Activated effector memory CD4-positive, alpha-beta T cell treated with Interleukin-2 at 50 U/mL for 16 hours (primary cell): ENCODE results near the gene HDGFL3.
"Not testable (repeated sequence)": the region's sequence is repeated elsewhere in the genome, so short reads cannot be mapped to it uniquely, and the experiment has no call there.

Experiments used
- DNase-seq: peaks from one replicate; pipeline ENCODE4 v3.0.0-alpha.2; 2020

HDGFL3 gene

DNA sequence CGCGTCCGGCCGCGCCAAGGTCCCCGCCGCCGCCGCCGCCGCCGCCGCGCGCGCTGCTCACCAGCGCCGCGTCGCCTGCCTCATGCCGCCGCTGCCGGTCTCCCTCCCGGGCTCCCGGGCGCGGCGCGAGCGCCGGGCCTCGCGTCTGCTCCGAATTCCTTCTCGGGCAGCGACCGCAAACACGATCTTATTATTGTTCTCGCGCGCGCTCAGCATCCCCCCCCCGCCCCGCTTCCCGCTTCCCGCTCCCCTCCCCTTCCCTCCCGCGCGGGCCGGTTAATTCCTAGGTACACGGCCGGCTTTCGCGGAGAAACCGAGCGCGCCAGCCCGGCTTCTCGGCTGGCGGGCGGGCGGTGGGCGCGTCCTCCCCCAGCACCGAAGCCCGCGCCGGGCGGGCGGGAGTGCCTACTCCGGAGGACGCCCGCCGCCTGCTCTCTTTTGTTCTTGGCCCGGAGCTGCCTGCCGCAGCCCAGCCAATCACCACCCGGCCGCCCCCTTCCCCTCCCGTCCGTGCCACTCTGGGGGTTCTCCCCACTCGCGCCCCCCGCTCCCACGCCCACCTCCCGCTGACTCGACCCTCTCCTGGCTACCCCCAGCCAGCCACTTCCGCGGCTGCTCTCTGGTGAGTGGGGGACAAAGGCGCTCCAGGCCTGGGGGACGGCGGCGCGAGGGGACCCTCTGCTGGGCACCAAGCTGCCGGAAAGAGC, at the start of gene HDGFL3:
TSS of gene HDGFL3 (minus strand) at position 164 of the 707 bp plus-strand sequence. CDS start 409 bp downstream, outside the sequence.
- DNase-seq, result no peak

GRCh38 chr15:83250781-83251180, 43.2 kb upstream of the HDGFL3 start:
- no peak for DNase-seq

GRCh38 chr15:83249030-83249343, 41.4 kb upstream of the HDGFL3 start:
- DNase-seq, result no peak

DNA sequence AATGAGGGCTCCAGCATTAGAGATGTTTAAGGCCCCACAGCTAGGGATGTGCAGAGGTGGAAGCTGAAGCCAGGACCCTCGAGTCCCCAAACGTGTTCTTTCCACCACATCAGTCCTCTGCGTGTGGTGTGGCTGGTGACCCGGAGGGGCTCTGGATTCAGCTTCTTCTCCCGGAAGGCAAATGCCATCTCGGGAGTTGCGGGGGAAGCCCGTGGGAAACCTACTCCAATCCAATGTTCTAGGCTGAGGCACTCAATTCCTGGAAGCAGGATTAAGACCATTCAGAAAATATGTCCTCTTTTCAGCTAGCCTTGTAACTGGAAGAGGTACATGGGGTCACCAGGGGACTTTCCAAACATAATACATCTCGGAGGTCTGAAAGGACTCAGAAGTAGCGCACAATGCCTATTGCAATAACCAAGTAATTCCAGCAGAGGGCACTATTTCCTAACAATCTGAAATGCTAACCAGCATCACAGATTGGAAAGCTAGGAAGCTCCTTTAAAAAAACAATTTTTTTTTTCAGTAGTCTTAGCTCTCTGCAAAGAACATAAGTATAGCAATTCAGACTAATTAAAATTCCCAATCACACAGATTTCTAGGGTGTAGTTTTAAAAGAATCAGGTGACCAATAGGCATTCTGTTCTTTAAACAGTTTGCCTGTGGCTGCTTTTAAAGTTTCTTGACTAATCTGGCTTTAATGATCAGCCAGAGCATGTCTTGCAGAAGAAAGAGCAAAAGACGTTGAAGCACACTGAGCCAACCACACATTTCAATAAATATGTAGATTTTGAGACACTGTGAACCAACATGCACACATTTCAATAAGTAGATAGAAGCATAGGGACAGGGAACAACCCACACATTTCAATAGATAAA, 40.8 kb upstream of the HDGFL3 start:
- no peak for DNase-seq

GRCh38 chr15:83243634-83244033, 36.0 kb upstream of the HDGFL3 start:
- DNase-seq, result no peak

- no peak for DNase-seq
Measured at GRCh38 chr15:83230242-83230641, 22.6 kb upstream of the HDGFL3 start.

- no peak for DNase-seq
Measured at GRCh38 chr15:83225449-83225848, 17.8 kb upstream of the HDGFL3 start.

DNA sequence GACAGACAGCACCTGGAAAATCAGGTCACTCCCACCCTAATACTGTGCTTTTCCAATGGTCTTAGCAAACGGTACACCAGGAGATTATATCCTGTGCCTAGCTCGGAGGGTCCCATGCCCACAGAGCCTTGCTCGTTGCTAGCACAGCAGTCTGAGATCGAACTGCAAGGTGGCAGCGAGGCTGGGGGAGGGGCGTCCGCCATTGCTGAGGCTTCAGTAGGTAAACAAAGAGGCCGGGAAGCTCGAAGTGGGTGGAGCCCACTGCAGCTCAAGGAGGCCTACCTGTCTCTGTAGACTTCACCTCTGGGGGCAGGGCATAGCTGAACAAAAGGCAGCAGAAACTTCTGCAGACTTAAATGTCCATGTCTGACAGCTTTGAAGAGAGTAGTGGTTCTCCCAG, 14.2 kb upstream of the HDGFL3 start:
- not testable (repeated sequence) for DNase-seq

DNA sequence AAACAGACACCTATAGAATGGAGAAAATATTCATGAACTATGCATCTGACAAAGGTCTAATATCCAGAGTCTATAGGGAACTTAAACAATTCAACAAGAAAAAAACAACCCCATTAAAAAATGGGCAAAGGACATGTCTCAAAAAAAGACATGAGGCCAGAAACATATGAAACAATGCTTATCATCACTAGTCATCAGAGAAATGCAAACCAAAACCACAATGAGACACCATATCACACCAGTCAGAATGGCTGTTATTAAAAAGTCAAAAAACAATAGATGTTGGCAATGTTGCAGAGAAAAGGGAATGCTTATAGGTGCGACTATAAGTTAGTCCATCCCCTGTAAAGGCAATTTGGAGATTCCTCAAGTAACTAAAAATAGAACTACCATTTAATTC, 11.4 kb upstream of the HDGFL3 start:
- DNase-seq, result no peak

DNA sequence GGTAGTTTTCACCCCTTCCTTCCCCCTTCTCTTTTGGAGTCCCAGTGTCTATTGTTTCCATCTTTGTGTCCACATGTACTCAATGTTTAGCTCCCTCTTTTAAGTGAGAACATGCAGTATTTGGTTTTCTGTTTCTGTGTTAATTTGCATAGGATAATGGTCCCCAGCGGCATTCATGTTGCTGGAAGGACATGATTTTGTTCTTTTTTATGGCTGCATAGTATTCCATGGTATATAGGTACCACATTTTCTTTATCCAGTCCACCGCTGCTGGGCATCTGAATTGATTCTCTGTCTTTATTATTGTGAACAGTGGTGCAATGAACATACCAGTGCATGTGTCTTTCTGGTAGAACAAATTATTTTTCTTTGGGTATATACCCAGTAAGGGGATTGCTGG, 7.7 kb upstream of the HDGFL3 start:
- no peak for DNase-seq

GRCh38 chr15:83210619-83211018, 3.0 kb upstream of the HDGFL3 start:
- DNase-seq, result no peak

- no peak for DNase-seq
Measured at GRCh38 chr15:83209333-83209732, 1.7 kb upstream of the HDGFL3 start.

- no peak for DNase-seq
Measured at GRCh38 chr15:83208367-83208661, 691 bp upstream of the HDGFL3 start.

DNA sequence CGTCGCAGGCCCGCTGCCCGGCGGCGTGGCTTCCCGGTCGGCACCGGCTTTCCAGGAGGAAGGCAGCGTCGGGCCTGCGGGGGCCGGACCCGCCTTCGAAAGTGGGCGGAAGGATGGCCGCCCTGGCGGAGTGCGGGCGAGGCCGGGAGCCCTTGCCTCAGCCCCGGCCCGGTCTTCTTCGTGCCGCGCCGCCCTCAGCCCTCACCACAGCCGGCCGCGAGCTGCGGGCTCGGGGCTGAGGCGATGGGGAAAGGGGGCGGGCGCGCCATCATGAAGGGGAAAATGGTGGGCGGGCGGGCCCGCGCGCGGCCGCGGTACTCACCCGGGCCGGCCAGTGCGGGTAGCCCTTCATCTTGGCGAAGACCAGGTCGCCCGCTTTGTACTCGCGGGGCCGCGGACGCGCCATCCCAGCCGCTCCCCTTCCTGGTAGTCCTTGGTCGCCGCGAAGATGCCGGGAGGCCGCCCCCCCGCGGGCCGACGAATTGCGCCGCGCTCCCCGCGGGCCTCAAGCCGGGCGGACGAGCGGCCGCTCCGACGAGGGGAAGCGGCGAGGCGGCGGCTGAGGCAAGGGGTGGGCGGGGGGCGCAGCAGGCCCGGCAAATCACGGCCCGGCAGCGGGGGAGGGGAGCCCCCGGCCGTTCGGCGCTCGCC, 489 bp downstream of the HDGFL3 start:
- DNase-seq, result no peak

- DNase-seq, result no peak
Measured at GRCh38 chr15:83206526-83207008, 1.1 kb downstream of the HDGFL3 start.

DNA sequence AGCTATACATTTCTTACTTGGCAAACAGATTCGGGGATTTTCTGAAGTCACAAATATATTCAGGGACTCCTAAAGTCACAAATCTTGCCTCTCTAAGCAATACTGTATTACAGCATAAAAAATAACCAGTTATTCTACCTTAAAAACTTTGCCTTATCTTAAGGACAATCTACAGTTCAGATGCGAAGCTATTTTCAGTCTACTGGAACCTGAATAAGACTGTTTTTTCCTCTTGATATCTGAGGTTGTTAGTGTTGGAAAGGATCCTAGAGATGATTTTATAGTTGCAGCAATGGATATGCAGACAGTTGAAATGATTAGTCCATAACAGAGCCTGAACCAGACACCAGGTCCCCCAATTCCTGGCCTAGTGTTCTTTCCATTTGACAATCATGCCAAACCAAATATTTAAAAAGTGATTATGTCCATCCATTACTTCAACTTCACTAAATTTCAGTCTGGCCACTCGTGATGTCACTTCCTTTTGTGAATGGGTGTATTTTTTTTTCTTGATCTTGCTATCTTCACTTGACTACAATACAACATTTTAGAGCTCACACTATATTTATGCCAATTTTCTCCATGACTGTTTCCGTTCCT, 1.8 kb downstream of the HDGFL3 start:
- DNase-seq, result no peak

- no peak for DNase-seq
Measured at GRCh38 chr15:83204697-83205096, 2.9 kb downstream of the HDGFL3 start.

DNA sequence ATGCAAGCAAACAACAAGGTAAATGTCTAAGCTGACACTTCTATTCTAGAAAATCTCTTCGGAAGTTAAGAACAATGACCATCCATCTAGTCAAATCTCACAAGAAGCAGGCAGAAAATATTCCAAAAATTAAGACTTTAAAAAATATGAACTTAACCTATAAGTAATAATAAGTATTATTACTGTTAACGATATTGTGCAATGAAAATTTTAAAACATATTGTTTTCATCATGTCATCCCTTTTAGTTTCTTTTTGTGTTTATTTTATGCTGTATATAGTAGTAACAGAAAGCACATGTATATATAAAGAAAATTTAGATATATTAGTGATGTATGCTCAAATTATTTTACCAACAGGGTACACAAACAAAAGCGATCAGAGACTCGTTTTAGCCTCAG, 4.1 kb downstream of the HDGFL3 start:
- DNase-seq, result no peak

GRCh38 chr15:83200589-83200988, 7.0 kb downstream of the HDGFL3 start:
- no peak for DNase-seq

DNA sequence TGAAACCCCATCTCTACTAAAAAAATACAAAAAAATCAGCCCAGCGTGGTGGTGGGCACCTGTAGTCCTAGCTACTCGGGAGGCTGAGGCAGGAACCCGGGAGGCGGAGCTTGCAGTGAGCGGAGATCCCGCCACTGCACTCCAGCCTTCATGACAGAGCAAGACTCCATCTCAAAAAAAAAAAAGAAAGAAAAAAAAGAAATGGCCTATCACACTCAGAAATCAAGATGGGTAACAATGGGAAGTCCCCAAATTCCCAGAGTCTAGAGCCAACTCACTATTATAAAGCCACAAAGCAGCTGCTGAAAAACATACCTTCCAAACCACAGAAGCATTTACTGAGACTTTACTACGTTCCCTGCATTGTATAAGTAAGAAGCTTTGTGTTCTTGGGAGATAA, 7.5 kb downstream of the HDGFL3 start:
- no peak for DNase-seq

DNA sequence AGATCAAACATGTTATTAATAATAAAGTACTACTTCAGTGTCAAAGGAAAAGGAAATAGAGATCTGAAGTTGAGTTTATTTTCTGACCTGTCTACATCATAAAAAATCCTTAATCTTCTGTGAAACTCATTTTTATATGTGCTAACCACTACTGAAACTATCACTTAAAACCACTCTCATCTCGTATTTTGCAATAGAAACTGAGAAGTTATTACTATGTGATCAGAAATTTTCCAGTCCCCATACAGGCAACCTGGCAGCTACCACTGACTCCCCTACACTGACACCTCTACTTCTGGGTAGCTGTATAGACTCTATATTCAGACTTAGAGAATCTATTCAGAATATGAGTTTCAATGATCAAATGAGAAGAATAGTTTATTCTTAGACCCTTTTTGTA, 8.3 kb downstream of the HDGFL3 start:
- DNase-seq, result no peak

- no peak for DNase-seq
Measured at GRCh38 chr15:83198476-83198875, 9.1 kb downstream of the HDGFL3 start.

DNA sequence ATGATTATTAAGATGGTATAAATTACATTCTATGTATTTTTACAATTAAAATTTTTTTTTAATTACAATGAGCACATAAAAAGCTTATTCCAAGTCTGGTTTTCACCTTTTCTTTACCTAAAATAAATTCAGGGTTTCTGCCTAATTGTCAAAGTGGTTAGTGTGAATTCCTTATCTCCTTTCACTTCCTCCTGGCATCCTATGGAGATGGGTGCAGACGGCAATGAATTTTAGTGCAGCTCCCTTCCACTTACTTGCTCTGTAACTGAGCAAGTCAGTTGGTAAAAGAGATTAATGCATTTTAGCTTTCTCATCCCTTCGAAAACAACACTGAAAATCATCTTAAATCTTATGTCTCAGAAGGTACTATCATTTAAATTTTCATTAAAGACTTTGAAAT, 13.1 kb downstream of the HDGFL3 start:
- DNase-seq, result no peak

- no peak for DNase-seq
Measured at GRCh38 chr15:83193721-83194120, 13.9 kb downstream of the HDGFL3 start.
